GM18517 (cell line): ENCODE measurements around the gene TBC1D17.

Experiments used
- ATAC-seq: cut with Tn5 transposase; IDR thresholded peaks from one replicate; pipeline ENCODE4 v1.9.1; 2021; ENCODE audit warnings: mild to moderate bottlenecking, moderate library complexity; ENCODE audit not compliant: unreplicated experiment

The TBC1D17 gene

DNA sequence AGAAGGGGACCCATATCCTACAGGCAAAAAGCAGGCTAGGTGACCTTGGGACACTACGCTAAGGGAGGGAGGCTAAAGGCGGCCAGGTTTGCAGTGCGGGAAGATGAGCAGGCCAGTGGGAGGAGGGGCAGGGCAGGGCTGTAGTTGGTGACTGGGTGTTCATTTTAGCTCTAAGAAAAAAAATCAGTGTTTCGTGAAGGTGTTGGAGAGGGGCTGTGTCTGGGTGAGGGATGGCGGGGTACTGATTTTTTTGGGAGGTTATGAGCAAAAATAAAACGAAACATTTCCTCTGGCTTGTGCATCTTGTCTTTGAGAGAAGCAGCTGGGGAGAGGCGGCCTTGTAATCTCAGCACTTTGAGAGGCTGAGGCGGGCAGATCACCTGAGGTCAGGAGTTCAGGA is 56.1 kb downstream of the TBC1D17 start:
- no peak for ATAC-seq

DNA sequence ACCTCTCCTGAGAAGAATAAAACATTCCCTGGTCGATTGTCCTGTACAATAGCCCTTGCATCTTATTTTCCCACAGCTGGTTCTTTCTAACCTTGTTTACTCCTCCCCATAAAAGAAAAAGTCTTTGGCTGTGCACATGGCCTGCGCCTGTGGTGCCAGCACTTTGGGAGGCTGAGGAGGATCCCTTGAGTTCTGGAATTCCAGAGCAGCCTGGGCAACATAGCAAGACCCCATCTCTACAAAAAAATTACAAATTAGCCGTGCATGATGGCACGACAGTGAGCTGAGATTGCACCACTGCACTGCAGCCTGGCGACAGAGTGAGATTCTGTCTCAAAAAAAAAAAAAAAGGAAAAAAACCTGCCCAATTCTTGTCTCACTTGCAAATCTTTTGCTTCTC is 59.0 kb downstream of the TBC1D17 start:
- no peak for ATAC-seq

DNA sequence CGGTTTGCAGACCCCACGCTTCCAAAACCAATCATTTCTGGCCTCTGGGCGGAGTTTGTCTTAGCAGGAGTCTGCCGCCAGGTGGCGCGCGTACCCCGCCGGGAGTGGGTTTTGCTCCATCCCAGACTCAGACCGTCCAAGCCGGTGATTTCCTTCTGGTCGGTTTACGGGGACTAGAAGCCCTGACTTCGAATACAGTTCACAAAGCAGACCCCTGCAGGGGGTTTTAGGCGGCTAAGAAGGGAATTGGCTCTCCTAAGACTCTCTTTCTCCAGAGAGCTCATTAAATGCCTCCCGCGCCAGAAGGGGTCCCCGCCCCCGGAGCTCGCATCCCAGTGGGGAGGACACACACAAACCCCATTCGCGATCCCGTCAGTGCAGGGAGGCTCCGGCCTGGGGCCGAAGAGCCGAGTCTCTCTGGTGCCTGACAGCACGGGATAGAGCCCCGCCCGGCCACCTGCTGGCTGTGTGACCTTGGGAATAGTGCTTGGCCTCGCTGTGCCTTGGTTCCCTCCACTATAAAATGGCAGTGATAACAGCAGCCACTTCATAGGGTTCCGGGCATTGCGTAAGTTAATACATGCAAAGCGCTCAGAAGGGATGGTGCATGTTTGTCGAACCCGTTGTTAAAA is 60.4 kb downstream of the TBC1D17 start:
- no peak for ATAC-seq
